CD4-positive, alpha-beta T cell (primary cell): ENCODE results near the gene C1orf87. TPM values are rescaled to one million over a fixed set of nuclear protein-coding genes. Genes with fewer than 3 reads are reported as not detected.

ENCODE experiments used
- ATAC-seq: fragments of 200-7000 bp; cut with Tn5 transposase; one replicate; pipeline ENCODE4 v1.10.0; 2022; ENCODE audit warnings: mild to moderate bottlenecking; ENCODE audit not compliant: poor library complexity
- CTCF ChIA-PET: fragments of 350-600 bp; sonication (Branson Sonifier 250); formaldehyde crosslinking; loops from one replicate; lab custom pipeline; 2021; ENCODE audit warnings: antibody characterized with exemption, inconsistent platforms; lab: Charles Lee
- POLR2A ChIA-PET: fragments of 350-600 bp; sonication (Branson Sonifier 250); formaldehyde crosslinking; loops from one replicate; lab custom pipeline; 2021; ENCODE audit warnings: antibody characterized with exemption, inconsistent platforms; lab: Charles Lee
- DNase-seq, 14 experiments: peaks; one replicate each; pipeline ENCODE4 v3.0.0-alpha.2; 2013 to 2020; ENCODE audit warnings: mixed read lengths in 2 of 14
- H3K27ac ChIP-seq, 2 donors: one replicate each; pipeline versions ENCODE4 v1.5.1 to v1.7.0; 2013; ENCODE audit warnings: low read length in 2 of 2, low read depth in 1 of 2, mild to moderate bottlenecking in 1 of 2
- H3K27me3 ChIP-seq, 2 experiments: 1 replicate in 1 of 2; 2 replicates in 1 of 2; pipeline versions ENCODE4 v1.6.1 to v1.7.0; 2013; ENCODE audit warnings: low read length in 2 of 2, control low read depth in 1 of 2, mild to moderate bottlenecking in 1 of 2, moderate library complexity in 1 of 2; ENCODE audit not compliant: insufficient read depth in 2 of 2, control insufficient read depth in 1 of 2
- H3K36me3 ChIP-seq: one replicate; pipeline ENCODE4 v1.6.1; 2013; ENCODE audit warnings: low read length, control low read depth; ENCODE audit not compliant: insufficient read depth
- H3K4me1 ChIP-seq: one replicate; pipeline ENCODE4 v1.6.1; 2013; ENCODE audit warnings: low read length, control low read depth; ENCODE audit not compliant: insufficient read depth
- H3K4me3 ChIP-seq: one replicate; pipeline ENCODE4 v1.5.1; 2013; ENCODE audit warnings: mild to moderate bottlenecking, low read length, moderate library complexity
- H3K9me3 ChIP-seq, 2 experiments: 1 replicate in 1 of 2; 2 replicates in 1 of 2; pipeline versions ENCODE4 v1.6.1 to v1.7.0; 2013; ENCODE audit warnings: low read length in 2 of 2, mild to moderate bottlenecking in 2 of 2, control low read depth in 1 of 2, moderate library complexity in 1 of 2; ENCODE audit not compliant: control insufficient read depth in 1 of 2, insufficient read depth in 1 of 2
- H3K27ac Mint-ChIP-seq: one replicate; pipeline ENCODE4 v1.8.0; 2020; ENCODE audit warnings: mixed read lengths
- H3K27me3 Mint-ChIP-seq: one replicate; pipeline ENCODE4 v1.8.0; 2021; ENCODE audit warnings: mixed read lengths
- H3K36me3 Mint-ChIP-seq: one replicate; pipeline ENCODE4 v1.8.0; 2021; ENCODE audit warnings: low read depth, mixed read lengths
- H3K4me1 Mint-ChIP-seq: one replicate; pipeline ENCODE4 v1.8.0; 2021; ENCODE audit warnings: low read depth, mixed read lengths
- H3K4me3 Mint-ChIP-seq: one replicate; pipeline ENCODE4 v1.8.0; 2020; ENCODE audit warnings: mild to moderate bottlenecking, mixed read lengths
- H3K9me3 Mint-ChIP-seq: one replicate; pipeline ENCODE4 v1.8.0; 2020; ENCODE audit warnings: mixed read lengths
- CTCF ChIP-seq: fragments of 200-600 bp; IDR thresholded peaks from one replicate; pipeline ENCODE4 v1.8.0; 2022; ENCODE audit warnings: antibody characterized with exemption, mild to moderate bottlenecking
- intact Hi-C, 2 experiments: fragments of 100-400 bp; cut with DNase I in 1 of 2; cut with micrococcal nuclease in 1 of 2; formaldehyde crosslinking; loops; one replicate each; pipeline versions ENCODE4 v1.15.1 to v1.9.0; 2023 to 2025; cut with DNase I, micrococcal nuclease
- total RNA-seq, 174 experiments: library from RNA in 2 of 174; stranded (reverse) in 2 of 174; gene quantifications; one replicate each; pipeline ENCODE4 v1.2.3 and lab custom pipeline; 2021 to 2026

C1orf87 gene
- total RNA-seq, 2 experiments from 2014 or later = not detected

- Mint-ChIP-seq H3K36me3 (no peaks in the 10 kb centered on the region), H3K4me1 (no peaks in the 10 kb centered on the region), H3K27ac (no peak overlapping the region), H3K4me3 (no peak overlapping the region), H3K9me3 (no peaks in the 10 kb centered on the region), H3K27me3 (peaks cover 11% of the 10 kb centered on the region)
- POLR2A ChIA-PET = no interaction called here
- Histone ChIP-seq H3K4me1 (no peaks in the 10 kb centered on the region), H3K36me3 (no peaks in the 10 kb centered on the region), H3K9me3 (no peaks in the 10 kb centered on the region), H3K27me3 (no peaks in the 10 kb centered on the region), H3K4me3 (no peak overlapping the region), H3K27ac (no peak overlapping the region)
- TF ChIP-seq CTCF = no peak
- ATAC-seq (no peak), DNase-seq (no peak)
- CTCF ChIA-PET = no interaction called here
- intact Hi-C loops = no loop called here
Measured at GRCh38 chr1:60113596-60113995, 40.0 kb upstream of the C1orf87 start.

DNA sequence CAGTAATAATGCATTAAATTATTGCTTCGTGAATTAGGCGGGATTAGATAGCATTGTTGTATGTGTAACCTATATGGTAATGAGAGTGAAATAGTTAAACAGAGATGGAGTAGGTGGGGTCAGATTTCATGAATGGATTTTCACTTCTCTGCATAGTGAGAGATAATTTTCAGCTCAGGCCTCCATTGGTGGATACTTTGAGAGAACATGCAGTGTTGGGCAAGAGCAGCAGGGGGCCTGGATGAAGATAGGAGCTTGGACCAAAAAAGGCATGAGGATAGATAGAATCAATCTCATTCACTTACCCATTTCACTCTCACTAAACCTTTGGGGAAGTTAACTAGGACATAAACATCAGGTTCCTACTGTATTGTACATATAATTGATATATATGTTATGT lies 39.5 kb upstream of the C1orf87 start:
- H3K27ac Mint-ChIP-seq = no peak overlapping the region
- peaks cover 11% of the 10 kb centered on the region for H3K27me3 Mint-ChIP-seq
- DNase-seq (no peak), ATAC-seq (no peak)
- Histone ChIP-seq H3K9me3 (no peaks in the 10 kb centered on the region), H3K27me3 (no peaks in the 10 kb centered on the region), H3K4me1 (no peaks in the 10 kb centered on the region), H3K27ac (no peak overlapping the region), H3K4me3 (no peak overlapping the region), H3K36me3 (no peaks in the 10 kb centered on the region)
- intact Hi-C loops = no loop called here
- no peaks in the 10 kb centered on the region for H3K4me1 Mint-ChIP-seq
- TF ChIP-seq CTCF = no peak
- no peaks in the 10 kb centered on the region for H3K36me3 Mint-ChIP-seq
- POLR2A ChIA-PET = no interaction called here
- CTCF ChIA-PET = no interaction called here
- H3K9me3 Mint-ChIP-seq = no peaks in the 10 kb centered on the region
- no peak overlapping the region for H3K4me3 Mint-ChIP-seq

DNA sequence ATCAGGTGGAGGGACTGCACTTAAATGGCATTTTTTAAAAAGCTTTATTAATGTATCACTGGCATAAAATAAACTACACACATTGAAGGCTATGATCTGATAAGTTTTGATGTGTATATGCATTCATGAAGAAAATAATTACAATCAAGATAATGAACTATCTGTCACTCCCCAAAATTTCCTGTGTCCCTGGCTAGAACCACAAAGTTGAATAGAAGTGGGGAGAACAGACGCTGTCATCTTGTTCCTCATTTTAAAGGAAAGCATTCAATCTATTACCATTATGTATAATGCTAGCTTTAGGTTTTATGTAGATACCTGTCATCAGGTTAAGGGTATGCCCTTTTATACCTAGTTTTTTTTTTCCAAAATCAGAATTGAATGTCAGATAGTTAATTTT lies 38.1 kb upstream of the C1orf87 start:
- no peaks in the 10 kb centered on the region for H3K9me3 ChIP-seq
- H3K4me1 Mint-ChIP-seq = no peaks in the 10 kb centered on the region
- H3K27ac ChIP-seq = no peak overlapping the region
- H3K36me3 Mint-ChIP-seq = no peaks in the 10 kb centered on the region
- no peak overlapping the region for H3K27ac Mint-ChIP-seq
- no peak overlapping the region for H3K4me3 Mint-ChIP-seq
- no peak overlapping the region for H3K4me3 ChIP-seq
- ChIA-PET POLR2A (no interaction called here), CTCF (no interaction called here)
- no peaks in the 10 kb centered on the region for H3K9me3 Mint-ChIP-seq
- H3K36me3 ChIP-seq = no peaks in the 10 kb centered on the region
- intact Hi-C loops = no loop called here
- H3K27me3 ChIP-seq = no peaks in the 10 kb centered on the region
- no peak for DNase-seq
- no peaks in the 10 kb centered on the region for H3K4me1 ChIP-seq
- H3K27me3 Mint-ChIP-seq = peaks cover 11% of the 10 kb centered on the region
- no peak for TF ChIP-seq CTCF
- no peak for ATAC-seq
